Neural cell (in vitro differentiated cells): Measurements from ENCODE around the gene AK2. TPM values are rescaled to one million over a fixed set of nuclear protein-coding genes. Genes with fewer than 3 reads are reported as not detected.

Experiments
- H2AFZ ChIP-seq: fragments of 200-600, 300-800 bp; sonication (generic), shearing (Covaris generic); 2 replicates; pipeline ENCODE4 v1.6.0; 2014; ENCODE audit warnings: low read depth, mild to moderate bottlenecking, antibody characterized with exemption, low read length, moderate library complexity
- H3F3A ChIP-seq: fragments of 200-600 bp; shearing (Covaris generic); 2 replicates; pipeline ENCODE4 v1.6.1; 2016; ENCODE audit warnings: mild to moderate bottlenecking, moderate library complexity, mixed read lengths, antibody characterized with exemption, low read length; ENCODE audit not compliant: insufficient read depth, poor library complexity, severe bottlenecking
- H3K27ac ChIP-seq: fragments of 200-600, 300-800 bp; sonication (generic), shearing (Covaris generic); 2 replicates; pipeline ENCODE4 v1.5.1; 2014; ENCODE audit warnings: mild to moderate bottlenecking, low read length, moderate library complexity
- H3K27me3 ChIP-seq: fragments of 300-800, 200-600 bp; sonication (generic), shearing (Covaris generic); 2 replicates; pipeline ENCODE4 v1.6.0; 2014; ENCODE audit warnings: mild to moderate bottlenecking, low read depth, low read length, moderate library complexity; ENCODE audit not compliant: insufficient read depth
- H3K36me3 ChIP-seq: fragments of 300-800, 200-600 bp; sonication (generic), shearing (Covaris generic); 2 replicates; pipeline ENCODE4 v1.5.1; 2014; ENCODE audit warnings: mild to moderate bottlenecking, antibody characterized with exemption, low read length, moderate library complexity; ENCODE audit not compliant: insufficient read depth
- H3K4me2 ChIP-seq: fragments of 300-800, 200-600 bp; sonication (generic), shearing (Covaris generic); 2 replicates; pipeline ENCODE4 v1.6.0; 2014; ENCODE audit warnings: mild to moderate bottlenecking, low read length
- H3K4me3 ChIP-seq: fragments of 300-800, 200-600 bp; sonication (generic), shearing (Covaris generic); 2 replicates; pipeline ENCODE4 v1.5.1; 2014; ENCODE audit warnings: mild to moderate bottlenecking, low read length, moderate library complexity
- H3K79me2 ChIP-seq: fragments of 200-600 bp; shearing (Covaris generic); replicated peaks from 2 replicates; pipeline ENCODE4 v1.6.0; 2014; ENCODE audit warnings: mild to moderate bottlenecking, low read length, moderate library complexity; ENCODE audit not compliant: insufficient read depth
- H3K9ac ChIP-seq: fragments of 300-800, 200-600 bp; sonication (generic), shearing (Covaris generic); 2 replicates; pipeline ENCODE4 v1.6.1; 2016; ENCODE audit warnings: mild to moderate bottlenecking, low read length, mixed read lengths
- H3K9me2 ChIP-seq: fragments of 200-600 bp; shearing (Covaris generic); 2 replicates; pipeline ENCODE4 v1.6.1; 2016; ENCODE audit warnings: mild to moderate bottlenecking, low read length, mixed read lengths; ENCODE audit not compliant: insufficient read depth
- H3K9me3 ChIP-seq: fragments of 200-600, 300-800 bp; sonication (generic), shearing (Covaris generic); 2 replicates; pipeline ENCODE4 v1.6.1; 2016; ENCODE audit warnings: mild to moderate bottlenecking, mixed run types, low read length, moderate library complexity, mixed read lengths
- H4K20me1 ChIP-seq: fragments of 200-600 bp; shearing (Covaris generic); 2 replicates; pipeline ENCODE4 v1.6.1; 2016; ENCODE audit warnings: mild to moderate bottlenecking, mixed run types; ENCODE audit not compliant: insufficient read depth
- CTCF ChIP-seq: fragments of 450-650 bp; IDR thresholded peaks from 2 replicates; pipeline ENCODE4 v1.5.1; 2014; ENCODE audit warnings: antibody characterized with exemption, mild to moderate bottlenecking, moderate library complexity; ENCODE audit not compliant: poor library complexity, severe bottlenecking
- EZH2 ChIP-seq: fragments of 200-600, 300-800 bp; shearing (Covaris generic), sonication (generic); IDR thresholded peaks from 2 replicates; pipeline ENCODE4 v1.6.1; 2014; ENCODE audit warnings: antibody characterized with exemption, low read length, borderline replicate concordance, mild to moderate bottlenecking; ENCODE audit not compliant: insufficient read depth, poor library complexity, severe bottlenecking
- MXI1 ChIP-seq: fragments of 450-650 bp; conservative IDR thresholded peaks from 2 replicates; pipeline ENCODE4 v1.6.1; 2014; ENCODE audit warnings: antibody characterized with exemption, mild to moderate bottlenecking; ENCODE audit not compliant: poor library complexity, severe bottlenecking
- POLR2AphosphoS5 ChIP-seq: IDR thresholded peaks from 2 replicates; pipeline ENCODE4 v1.6.1; 2012
- RAD21 ChIP-seq: fragments of 450-650 bp; conservative IDR thresholded peaks from 2 replicates; pipeline ENCODE4 v1.6.1; 2014; ENCODE audit warnings: antibody characterized with exemption, mild to moderate bottlenecking, moderate library complexity
- REST ChIP-seq: IDR thresholded peaks from 2 replicates; pipeline ENCODE4 v1.6.1; 2012; ENCODE audit warnings: borderline replicate concordance
- SMC3 ChIP-seq: fragments of 450-650 bp; conservative IDR thresholded peaks from 2 replicates; pipeline ENCODE4 v1.6.1; 2014; ENCODE audit warnings: antibody characterized with exemption, mild to moderate bottlenecking, moderate library complexity; ENCODE audit not compliant: poor library complexity
- TAF1 ChIP-seq: IDR thresholded peaks from 2 replicates; pipeline ENCODE4 v1.6.1; 2012; ENCODE audit warnings: low read depth
- polyA minus RNA-seq: library from RNA; depleted of rRNA, polyadenylated mRNA; stranded (reverse); fragments of >200 nt; gene quantifications from 2 replicates; pipeline ENCODE4 v1.2.3, GENCODE V29; 2014
- polyA plus RNA-seq: library from polyadenylated mRNA; depleted of rRNA; stranded (reverse); fragments of >200 nt; gene quantifications from 2 replicates; pipeline ENCODE4 v1.2.3, GENCODE V29; 2014

The AK2 gene
- polyA plus RNA-seq (90.1 and 107 TPM in 2 replicates), polyA minus RNA-seq (52.3 and 57.8 TPM in 2 replicates)

- Histone ChIP-seq H3K4me2 (peak within 1 kb of the TSS; percentile 80), H3K79me2 (peaks cover 11% of the 10 kb centered on the region), H3K36me3 (no peaks in the 10 kb centered on the region), H2AFZ (peak within 1 kb of the TSS; percentile 30), H3K9me3 (no peaks in the 10 kb centered on the region), H3F3A (no peaks in the 10 kb centered on the region), H3K4me3 (peak within 1 kb of the TSS; percentile 82), H3K9me2 (no peaks in the 10 kb centered on the region), H4K20me1 (no peaks in the 10 kb centered on the region), H3K27me3 (no peaks in the 10 kb centered on the region), H3K27ac (peak within 1 kb of the TSS; percentile 24), H3K9ac (peak within 1 kb of the TSS; percentile 68)
- no peak for TF ChIP-seq CTCF
- no peak for TF ChIP-seq EZH2
- TF ChIP-seq MXI1 = peak; percentile 82
- no peak for TF ChIP-seq REST
- peak; percentile 53 for TF ChIP-seq TAF1
- TF ChIP-seq POLR2AphosphoS5 = peak; percentile 72
These were observed at the start of gene AK2 for GRCh38 chr1:33036526-33037503. Gene AK2, minus strand, starts transcription at chr1:33036883. Its CDS starts 55 bp downstream, at chr1:33036828.

- H3K9me2 ChIP-seq = no peaks in the 10 kb centered on the region
- H3K9me3 ChIP-seq = no peaks in the 10 kb centered on the region
- no peaks in the 10 kb centered on the region for H4K20me1 ChIP-seq
- no peaks in the 10 kb centered on the region for H3F3A ChIP-seq
- peaks cover 5% of the 10 kb centered on the region for H3K27me3 ChIP-seq
- H3K4me2 ChIP-seq = no peak overlapping the region
- no peak overlapping the region for H3K9ac ChIP-seq
- TF ChIP-seq REST (no peak), RAD21 (peak; percentile 78), CTCF (peak; percentile 75), SMC3 (peak; percentile 78)
- no peak overlapping the region for H3K27ac ChIP-seq
- no peak overlapping the region for H2AFZ ChIP-seq
- no peak overlapping the region for H3K4me3 ChIP-seq
- no peaks in the 10 kb centered on the region for H3K36me3 ChIP-seq
- no peaks in the 10 kb centered on the region for H3K79me2 ChIP-seq
These were observed 49.7 kb upstream of the AK2 start for GRCh38 chr1:33086384-33086850.
